GM18868 (cell line): ENCODE measurements around the gene CHST13.
"Not testable (repeated sequence)": the region's sequence is repeated elsewhere in the genome, so short reads cannot be mapped to it uniquely, and the experiment has no call there.

Experiments
- ATAC-seq: cut with Tn5 transposase; IDR thresholded peaks from one replicate; pipeline ENCODE4 v1.9.1; 2021; ENCODE audit warnings: mild to moderate bottlenecking, moderate library complexity; ENCODE audit not compliant: unreplicated experiment

The CHST13 gene

DNA sequence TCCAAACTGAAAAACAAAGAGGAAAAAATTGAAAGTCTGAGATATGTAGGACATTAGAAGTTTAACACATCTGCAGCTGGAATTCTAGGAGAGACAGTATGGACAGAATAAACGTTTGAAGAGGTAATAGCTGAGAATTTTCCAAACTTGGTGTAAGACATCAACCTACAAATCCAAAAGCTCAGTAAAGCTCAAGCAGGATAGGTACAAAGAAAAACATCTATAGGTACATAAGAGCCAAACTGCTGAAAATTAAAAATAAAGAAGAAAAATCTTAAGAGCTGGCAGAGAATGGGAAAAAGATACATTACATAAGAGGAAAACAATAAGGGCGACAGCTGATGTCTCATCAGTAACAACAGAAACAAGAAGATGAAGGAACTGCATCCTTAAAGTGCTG lies 57.6 kb downstream of the CHST13 start:
- ATAC-seq, result no peak

DNA sequence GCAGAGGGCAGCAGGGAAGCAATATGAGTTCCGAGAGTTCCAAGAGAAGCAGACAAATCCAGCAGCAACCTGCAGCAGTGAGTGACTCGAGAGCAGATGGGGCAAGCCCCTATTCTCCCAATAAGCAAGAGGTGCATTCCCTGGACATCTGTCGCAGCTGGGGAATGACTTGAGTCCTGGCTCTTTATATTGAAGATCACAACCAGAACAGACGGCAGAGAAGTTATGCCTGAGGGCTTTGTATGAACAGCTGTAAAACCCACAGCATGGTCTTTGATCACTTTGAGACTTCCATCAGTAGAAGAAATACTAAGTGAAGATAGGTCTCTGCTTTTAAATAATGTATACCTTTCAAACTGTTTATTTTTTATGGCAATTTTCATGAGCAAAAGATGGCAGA lies 58.4 kb downstream of the CHST13 start:
- no peak for ATAC-seq

GRCh38 chr3:126591515-126591914 lies 67.6 kb downstream of the CHST13 start:
- ATAC-seq, result not testable (repeated sequence)
